PC-9 (cell line): ENCODE measurements around the gene CEP170.

Experiments
- EZH2 ChIP-seq: fragments of 200-600 bp; sonication (generic); IDR thresholded peaks from 2 replicates; pipeline ENCODE4 v1.8.0; 2017; ENCODE audit warnings: antibody characterized with exemption, low read depth
- TF ChIP-seq, protein P1 (sequence below): fragments of 200-600 bp; sonication (generic); conservative IDR thresholded peaks from 2 replicates; pipeline ENCODE4 v1.6.1; 2017; ENCODE audit warnings: mixed run types, antibody characterized with exemption, mild to moderate bottlenecking, moderate library complexity

DNA sequence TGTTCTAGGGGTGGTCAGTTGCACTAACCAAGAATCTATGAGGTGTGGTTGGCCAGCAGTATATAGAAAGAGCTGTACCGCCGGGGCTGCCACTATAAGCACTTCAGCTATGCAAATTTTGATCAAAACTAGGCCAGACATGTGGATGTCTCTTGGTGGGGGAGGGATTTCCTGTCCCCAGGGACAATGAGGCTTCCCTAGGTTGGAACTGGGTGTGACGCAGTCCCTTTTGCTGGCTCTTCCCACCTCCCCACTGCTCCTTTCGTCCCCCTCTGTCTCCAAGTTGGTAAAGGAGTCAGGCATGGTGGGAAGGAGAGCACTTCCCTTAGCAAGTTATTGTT is 14.3 kb upstream of the CEP170 start:
- TF ChIP-seq, protein P1, sequence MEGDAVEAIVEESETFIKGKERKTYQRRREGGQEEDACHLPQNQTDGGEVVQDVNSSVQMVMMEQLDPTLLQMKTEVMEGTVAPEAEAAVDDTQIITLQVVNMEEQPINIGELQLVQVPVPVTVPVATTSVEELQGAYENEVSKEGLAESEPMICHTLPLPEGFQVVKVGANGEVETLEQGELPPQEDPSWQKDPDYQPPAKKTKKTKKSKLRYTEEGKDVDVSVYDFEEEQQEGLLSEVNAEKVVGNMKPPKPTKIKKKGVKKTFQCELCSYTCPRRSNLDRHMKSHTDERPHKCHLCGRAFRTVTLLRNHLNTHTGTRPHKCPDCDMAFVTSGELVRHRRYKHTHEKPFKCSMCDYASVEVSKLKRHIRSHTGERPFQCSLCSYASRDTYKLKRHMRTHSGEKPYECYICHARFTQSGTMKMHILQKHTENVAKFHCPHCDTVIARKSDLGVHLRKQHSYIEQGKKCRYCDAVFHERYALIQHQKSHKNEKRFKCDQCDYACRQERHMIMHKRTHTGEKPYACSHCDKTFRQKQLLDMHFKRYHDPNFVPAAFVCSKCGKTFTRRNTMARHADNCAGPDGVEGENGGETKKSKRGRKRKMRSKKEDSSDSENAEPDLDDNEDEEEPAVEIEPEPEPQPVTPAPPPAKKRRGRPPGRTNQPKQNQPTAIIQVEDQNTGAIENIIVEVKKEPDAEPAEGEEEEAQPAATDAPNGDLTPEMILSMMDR, result no peak
- TF ChIP-seq EZH2, result no peak
